Effector CD8-positive, alpha-beta T cell (primary cell): Measurements from ENCODE around the gene NFE2L1.
A peak's percentile ranks its signal among the peaks of the same experiment; 100 is the strongest.
"Not testable (repeated sequence)": the region's sequence is repeated elsewhere in the genome, so short reads cannot be mapped to it uniquely, and the experiment has no call there.

Experiments used
- DNase-seq: peaks from one replicate; lab custom pipeline; 2025; lab: John Stamatoyannopoulos, UW

Gene NFE2L1

DNA sequence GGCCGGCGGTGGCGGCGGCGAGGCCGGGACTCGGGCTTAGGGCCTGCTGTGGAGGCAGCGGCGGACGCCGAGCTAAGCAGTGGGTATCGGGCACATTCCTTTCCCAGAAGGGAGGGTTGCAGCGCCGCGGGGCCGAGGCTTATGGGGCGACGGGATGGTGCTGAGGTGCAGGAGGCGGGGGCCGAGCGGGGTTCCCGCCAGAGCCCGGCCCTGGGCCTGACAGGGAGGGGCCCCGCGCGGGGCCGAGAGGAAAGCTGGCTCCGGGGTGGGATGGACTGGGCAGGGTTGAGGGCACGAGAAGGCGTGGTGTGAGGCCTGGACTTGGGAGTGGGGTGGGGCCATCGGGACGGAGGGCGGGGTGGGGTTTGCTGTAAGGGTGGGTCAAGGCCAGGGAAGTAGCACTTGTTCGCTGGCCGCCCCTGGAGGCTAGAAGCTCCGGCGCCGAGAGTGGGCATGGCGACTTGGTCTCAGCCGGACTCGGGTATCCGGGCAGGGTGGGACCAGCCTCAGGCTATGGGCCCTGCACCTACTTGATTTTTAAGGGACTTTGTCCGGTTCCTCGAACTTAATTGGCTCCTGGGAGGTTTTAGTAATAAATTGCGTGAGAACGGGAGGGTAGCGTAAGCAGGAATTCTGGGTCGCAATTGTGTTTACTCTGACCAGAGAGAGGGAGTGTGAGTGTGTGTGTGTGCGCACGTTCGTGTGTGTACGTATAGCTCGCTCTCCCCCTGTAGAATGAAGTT, 396 bp downstream of the NFE2L1 start:
- peak; percentile 44 for DNase-seq

DNA sequence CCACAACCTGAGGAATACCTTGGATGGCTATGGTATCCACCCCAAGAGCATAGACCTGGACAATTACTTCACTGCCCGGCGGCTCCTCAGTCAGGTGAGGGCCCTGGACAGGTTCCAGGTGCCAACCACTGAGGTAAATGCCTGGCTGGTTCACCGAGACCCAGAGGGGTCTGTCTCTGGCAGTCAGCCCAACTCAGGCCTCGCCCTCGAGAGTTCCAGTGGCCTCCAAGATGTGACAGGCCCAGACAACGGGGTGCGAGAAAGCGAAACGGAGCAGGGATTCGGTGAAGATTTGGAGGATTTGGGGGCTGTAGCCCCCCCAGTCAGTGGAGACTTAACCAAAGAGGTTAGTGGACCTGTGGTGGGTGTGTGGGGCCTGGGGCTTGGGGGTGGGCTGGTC, 3.1 kb downstream of the NFE2L1 start:
- no peak for DNase-seq

DNA sequence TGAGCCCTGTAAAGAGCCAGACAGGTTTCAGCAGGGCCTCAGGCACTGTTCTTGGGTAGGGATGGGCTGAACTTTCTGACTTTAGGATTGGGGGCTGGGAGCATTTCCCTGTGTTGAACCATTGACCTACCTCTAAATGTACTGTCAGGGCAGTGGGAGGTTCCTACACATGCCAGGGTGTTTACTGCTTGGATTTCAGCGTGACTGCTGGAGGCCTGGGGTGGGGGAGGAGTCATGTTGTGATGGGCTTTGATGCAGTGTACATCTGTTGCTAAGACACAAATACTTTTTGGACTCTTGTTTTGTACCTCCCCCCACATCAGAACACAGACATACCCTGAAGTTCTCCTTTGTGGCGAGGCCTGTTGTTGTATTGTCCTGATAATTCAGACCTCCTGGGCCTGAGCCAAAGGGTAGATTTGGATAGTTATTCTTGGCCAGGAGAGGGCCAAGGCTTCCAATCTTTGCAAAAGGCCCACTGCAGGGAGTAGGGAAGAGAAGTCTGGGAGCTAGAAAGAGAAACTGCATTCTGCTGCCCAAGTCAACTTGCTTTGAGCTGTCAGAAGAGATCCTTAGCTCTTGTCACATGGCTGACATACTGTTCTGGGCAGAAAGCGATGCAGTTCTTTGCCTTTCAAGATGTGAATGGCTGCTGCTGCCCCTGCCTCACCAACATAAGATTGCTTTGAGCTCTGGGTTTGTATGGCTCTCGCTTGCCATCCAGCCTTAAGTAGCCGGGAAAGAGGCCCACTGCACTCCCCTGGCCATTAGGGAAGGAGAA, 3.7 kb downstream of the NFE2L1 start:
- no peak for DNase-seq

DNA sequence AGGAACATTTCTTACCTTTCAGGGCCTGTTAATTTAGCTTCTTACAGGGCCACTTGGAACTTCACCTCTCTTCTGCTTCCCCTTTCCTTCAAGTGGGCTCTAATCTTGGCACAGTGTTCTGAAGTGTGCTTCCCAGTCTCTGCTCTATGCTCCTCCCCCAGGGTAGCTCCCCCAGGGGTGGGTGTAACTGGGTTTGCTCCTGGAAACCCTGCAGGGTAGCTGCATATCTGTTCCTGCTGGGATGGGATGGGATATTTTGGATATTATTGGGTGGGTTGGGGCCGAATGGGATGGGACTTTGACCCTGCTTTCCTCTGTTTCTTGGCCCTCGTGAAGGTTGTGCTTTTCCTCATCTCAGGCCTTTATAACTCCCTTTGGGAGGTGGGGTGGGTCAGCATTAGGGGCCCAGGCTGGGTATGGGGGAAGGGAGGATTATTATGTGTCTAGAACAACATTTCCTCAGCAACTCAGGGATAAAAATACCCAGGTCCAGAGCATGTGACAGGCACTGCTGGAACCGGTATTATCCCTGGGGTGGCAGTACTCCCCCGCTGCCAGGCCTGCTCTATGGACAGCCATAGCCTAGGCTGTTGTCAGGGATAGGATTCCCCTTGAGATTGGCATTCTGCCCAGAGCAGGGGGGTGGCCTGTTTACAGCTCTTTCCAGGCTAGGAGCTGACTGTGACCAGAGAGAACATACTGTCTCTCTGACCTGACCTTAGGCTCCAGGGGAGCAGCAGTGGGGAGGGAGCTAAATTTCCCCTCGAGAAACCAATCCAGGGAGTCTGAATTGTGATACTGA, 5.0 kb downstream of the NFE2L1 start:
- no peak for DNase-seq

DNA sequence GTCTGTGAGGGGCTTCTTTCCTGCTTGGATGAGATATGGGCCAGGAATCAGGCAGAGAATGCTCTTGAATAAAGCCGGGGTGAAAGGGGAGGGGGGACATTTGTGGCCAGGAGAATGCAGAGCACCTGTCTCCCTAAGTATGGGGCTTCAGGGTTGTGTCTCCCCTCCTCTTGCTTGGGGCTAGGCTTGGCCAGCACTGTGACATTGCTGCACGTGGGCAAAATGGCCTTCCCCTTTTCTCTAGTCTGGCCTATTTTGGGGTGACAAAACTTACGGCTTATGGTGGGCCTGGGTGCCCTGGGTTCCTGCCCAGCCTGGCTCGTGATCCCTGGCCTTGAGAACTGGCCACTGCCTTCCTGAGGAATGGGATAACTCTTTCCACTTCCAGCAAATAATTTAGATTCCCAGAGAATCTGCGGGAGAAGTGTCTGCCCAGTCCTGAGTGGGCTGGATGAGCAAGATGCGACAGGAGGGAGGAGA, 5.6 kb downstream of the NFE2L1 start:
- no peak for DNase-seq

DNA sequence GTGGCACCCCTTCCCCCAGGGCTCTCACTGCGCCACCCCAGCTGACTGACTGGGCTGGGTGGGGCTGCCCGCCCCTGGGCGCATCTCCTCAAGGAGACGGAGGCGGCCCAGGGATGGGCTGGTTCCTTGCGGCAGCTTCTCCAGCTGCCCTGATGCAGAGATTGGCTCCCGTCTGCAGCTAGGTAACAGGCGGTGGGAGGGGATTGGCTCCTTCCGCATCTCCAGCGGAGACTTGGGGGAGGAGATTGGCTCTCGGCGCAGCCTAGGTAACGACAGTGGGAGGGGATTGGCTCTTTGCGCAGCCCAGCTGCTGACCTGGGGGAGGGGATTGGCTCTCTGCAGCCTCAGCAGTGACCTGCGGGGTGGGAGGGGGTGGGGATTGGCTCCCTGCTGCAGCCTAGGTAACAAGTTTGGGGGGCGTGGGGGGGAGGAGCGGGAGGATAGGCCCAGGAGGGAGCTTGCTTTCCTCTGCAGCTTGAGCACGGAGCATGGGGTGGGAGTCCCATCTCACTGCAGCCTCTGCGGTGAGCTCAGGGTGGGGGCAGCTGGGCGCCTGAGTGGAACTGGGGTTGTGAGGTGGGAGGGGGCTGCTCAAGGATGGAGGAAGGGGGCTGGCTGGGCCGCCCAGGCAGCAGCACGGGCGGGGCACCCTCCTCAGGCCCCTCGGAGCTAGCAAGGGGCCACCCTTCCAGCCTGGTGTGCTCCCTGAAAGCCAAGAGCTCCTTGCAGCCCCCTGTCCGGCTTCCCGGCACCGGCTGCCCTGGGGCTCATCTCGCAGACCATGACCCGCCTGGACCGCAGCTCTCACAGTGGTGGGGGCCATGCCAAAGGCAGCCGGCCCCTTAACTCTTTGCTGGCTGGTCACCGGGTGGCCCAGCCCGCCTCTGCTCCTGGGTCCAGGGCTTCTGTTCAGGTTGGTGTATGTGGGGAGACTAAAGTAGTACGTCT, 6.4 kb downstream of the NFE2L1 start:
- DNase-seq: no peak

DNA sequence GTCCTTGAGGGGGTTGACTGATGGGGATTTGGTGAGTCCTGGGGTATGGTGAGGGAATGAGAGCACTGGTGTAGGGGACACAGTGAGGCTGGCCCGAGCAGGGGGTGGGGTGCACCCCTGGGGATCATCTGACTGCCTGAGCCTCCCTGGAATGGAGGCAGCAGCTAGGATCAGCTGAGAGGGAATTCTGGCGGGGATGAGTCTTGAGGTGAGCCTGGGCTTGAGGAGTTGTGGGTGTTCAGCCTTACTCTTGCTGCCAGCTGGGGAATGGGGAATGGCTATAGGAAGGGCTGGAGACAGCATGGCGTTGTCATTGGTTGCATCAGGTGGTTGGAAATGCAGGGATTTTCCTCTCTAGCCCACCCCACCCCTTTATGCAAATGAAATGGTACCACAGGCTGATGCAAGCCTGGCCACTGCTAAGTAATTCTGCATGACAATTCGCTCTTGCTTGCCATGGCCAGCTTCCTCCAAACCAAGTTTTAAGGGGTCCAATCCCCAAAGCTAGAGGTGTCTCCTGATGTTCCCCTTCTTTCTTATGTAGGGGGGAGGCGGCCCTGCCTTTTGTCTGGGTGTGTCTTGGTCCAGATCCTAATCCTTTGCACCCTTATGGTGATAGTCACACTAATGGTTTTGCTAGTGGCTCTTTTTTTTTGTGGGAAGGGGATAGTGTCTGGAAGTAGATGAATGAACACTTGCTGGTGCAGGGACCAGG, 7.5 kb downstream of the NFE2L1 start:
- no peak for DNase-seq

DNA sequence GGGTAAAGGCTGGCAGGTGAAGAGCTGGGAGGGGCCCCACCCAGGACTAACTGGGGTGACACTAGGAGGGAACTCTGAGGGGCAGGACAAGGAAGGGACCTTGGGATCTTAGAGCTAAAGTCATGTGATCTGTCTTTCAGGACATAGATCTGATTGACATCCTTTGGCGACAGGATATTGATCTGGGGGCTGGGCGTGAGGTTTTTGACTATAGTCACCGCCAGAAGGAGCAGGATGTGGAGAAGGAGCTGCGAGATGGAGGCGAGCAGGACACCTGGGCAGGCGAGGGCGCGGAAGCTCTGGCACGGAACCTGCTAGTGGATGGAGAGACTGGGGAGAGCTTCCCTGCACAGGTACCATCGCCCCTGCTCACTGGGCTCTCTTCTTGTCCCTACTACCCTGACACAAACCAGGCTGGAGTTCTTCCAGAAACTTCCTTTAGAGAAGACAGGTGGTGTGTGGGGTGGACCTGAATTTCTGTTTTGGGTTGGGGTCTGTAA, 8.1 kb downstream of the NFE2L1 start:
- no peak for DNase-seq

DNA sequence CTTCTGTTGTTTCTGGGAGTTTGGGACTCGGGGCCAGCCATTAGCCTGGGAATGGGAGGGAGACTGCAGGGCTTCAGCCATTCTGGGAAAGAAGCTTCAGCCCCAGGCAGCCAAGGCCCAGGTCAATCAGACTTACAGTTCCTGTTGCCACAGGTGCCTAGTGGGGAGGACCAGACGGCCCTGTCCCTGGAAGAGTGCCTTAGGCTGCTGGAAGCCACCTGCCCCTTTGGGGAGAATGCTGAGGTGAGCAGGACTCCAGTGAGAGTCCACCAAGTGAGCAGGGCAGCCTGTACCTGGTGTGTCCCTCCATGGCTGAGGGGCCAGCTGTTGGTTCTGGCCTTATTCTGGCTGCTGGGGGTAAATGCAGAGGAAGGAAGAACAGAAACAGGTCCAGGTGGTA, 8.7 kb downstream of the NFE2L1 start:
- no peak for DNase-seq

DNA sequence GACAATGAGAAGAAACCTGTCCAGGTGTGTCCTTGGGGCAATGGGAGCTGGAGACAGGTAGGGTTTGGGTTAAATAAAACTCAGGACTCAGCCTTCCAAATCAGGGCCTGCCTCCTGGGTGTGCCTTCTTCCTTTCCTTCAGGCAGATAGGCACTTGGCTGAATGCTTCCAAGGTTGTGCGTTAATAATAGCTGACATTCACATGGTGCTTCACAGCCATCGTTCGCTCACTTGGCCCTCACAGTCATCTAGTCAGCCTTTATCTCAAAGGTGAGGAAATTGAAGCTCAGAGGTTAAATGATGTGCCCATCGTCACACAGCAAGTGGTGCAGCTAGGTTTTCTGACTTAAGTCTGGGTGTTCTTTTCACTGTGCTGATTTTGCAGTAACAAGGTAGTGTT, 9.5 kb downstream of the NFE2L1 start:
- DNase-seq: no peak

DNA sequence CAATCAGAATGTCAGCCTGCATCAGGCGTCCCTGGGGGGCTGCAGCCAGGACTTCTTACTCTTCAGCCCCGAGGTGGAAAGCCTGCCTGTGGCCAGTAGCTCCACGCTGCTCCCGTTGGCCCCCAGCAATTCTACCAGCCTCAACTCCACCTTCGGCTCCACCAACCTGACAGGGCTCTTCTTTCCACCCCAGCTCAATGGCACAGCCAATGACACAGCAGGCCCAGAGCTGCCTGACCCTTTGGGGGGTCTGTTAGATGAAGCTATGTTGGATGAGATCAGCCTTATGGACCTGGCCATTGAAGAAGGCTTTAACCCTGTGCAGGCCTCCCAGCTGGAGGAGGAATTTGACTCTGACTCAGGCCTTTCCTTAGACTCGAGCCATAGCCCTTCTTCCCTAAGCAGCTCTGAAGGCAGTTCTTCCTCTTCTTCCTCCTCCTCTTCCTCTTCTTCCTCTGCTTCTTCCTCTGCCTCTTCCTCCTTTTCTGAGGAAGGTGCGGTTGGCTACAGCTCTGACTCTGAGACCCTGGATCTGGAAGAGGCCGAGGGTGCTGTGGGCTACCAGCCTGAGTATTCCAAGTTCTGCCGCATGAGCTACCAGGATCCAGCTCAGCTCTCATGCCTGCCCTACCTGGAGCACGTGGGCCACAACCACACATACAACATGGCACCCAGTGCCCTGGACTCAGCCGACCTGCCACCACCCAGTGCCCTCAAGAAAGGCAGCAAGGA, 10.4 kb downstream of the NFE2L1 start:
- no peak for DNase-seq

DNA sequence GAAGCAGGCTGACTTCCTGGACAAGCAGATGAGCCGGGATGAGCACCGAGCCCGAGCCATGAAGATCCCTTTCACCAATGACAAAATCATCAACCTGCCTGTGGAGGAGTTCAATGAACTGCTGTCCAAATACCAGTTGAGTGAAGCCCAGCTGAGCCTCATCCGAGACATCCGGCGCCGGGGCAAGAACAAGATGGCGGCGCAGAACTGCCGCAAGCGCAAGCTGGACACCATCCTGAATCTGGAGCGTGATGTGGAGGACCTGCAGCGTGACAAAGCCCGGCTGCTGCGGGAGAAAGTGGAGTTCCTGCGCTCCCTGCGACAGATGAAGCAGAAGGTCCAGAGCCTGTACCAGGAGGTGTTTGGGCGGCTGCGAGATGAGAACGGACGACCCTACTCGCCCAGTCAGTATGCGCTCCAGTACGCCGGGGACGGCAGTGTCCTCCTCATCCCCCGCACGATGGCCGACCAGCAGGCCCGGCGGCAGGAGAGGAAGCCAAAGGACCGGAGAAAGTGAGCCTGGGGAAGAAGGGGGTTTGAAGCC, 11.0 kb downstream of the NFE2L1 start:
- no peak for DNase-seq

DNA sequence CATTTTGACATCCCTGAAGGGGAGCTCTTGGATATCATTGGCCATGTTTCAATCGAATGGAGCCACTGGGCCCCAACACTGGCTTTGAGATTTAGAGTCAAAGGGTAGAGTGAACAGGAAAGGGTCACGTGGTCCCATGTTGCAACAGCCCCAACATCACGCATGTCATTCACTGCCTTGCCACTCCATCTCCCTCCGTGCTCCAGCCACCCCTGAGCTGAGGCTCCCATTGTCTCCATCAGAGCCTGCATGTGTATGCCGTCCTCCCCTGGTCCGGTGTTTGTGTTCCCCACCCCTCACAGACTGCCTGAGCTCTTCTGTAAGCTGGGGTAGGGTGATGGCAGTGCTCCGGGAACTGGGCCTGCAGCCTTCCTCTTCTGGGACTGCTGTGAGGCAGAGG, 12.1 kb downstream of the NFE2L1 start:
- no peak for DNase-seq

DNA sequence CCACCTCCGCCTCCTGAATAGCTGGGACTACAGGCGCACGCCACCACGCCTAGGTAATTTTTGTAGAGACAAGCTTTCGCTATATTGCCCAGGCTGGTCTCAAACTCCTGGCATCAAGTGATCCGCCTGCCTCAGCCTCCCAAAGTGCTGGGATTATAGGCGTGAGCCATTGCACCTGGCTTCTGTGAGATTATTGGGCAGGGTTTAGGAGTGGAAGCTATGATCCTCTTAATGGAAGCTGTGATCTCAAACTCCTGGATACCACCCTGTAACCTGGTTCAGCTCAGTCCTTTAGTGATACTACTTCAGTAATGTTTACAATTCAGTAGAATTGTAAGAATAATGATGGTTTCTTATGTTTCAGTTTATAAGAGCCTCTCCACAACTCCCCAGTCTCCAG, 14.1 kb downstream of the NFE2L1 start:
- no peak for DNase-seq

DNA sequence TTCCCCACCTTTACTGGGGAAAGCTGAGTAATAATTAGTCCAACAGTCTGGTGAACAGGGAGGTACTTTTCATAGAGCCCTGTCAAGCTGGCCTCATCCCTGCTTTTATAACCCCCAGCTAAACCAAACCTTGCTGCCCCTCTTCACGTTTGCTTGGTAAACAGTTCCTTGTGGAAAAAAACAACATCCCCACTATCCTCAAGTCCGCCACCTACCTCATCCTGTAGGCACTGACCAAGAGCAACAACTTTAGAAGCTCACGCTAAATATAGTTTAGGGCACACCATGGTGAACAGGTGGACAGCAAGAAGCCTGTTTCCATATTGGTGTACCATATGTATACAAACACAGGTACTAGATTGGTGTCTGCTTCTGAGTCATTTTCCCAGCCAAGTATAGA, 16.5 kb downstream of the NFE2L1 start:
- no peak for DNase-seq

DNA sequence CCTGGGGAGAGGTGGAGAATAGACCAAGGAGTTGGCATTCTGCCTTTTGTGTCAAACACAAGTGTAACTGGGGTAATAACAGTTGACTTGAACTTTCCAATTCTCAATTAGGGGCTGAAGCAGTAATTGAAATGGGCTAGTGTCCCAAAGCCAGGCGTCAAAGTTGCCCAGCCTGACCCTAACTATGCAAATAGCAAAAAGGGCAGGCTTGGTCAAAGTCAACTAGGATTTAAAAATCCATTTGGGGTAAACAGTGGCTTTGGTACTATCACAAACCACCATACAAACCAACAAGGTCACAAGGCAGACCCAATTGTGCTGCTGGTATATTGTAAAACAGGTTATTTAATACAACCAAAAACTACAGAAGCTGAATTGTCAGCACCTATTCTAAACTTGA, 18.0 kb downstream of the NFE2L1 start:
- no peak for DNase-seq

DNA sequence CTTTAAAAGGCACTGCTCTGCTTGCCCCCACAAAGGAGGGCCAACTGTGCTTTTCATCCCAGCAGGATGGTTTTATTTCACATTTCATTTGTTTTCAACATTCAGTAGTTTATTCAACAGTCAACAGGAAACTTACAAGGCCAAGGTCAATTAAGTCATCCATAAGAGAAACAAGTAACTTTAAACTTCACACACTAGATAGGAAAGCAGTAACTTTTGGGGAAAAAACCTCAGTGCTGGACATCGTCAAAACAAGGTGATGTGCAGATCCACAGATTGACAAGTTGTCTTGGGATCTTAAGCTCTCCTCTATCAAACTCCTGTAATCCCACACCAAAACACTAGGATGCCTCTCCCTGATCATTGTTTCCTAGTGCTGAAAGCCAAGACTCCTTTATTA, 18.5 kb downstream of the NFE2L1 start:
- no peak for DNase-seq

DNA sequence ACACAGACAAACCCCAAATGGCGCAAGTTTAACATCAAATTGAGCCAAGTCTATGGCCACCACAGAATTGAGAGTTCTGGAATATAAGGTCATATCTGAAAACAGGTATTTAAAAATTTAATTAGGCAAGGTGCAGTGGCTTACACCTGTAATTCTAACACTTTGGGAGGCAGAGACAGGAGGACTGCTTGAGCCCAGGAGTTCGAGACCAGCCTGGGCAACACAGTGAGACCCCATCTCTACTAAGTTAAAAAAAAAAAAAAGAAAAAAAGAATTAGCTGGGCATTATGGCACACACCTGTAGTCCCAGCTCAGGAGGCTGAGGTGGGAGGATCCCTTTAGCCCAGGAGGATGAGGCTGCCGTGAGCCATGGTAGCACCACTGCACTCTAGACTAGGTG, 19.1 kb downstream of the NFE2L1 start:
- no peak for DNase-seq

DNA sequence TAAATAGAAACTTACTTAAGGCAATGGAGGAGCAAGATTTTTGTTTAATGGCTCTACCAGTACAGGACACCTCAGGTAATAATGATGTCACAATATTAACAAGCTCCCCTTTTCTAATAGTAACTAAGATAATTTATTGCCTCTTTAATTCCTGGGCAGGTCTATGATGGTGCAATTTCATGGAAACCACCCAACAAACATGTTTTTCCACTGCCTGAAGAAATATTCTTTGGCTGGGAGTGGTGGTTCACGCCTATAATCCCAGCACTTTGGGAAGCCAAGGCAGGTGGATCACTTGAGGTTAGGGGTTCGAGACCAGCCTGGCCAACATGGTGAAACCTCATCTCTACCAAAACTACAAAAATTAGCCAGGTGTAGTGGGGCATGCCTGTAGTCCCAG, 19.6 kb downstream of the NFE2L1 start:
- DNase-seq: not testable (repeated sequence)
